ENCODE results near the gene WDR33.

GRCh38 chr2:127743477-127744026, 67.4 kb downstream of the WDR33 start:
- no peak for TF ChIP-seq EP300 (IDR thresholded peaks at IDR 0.05)
- TF ChIP-seq, protein P1, sequence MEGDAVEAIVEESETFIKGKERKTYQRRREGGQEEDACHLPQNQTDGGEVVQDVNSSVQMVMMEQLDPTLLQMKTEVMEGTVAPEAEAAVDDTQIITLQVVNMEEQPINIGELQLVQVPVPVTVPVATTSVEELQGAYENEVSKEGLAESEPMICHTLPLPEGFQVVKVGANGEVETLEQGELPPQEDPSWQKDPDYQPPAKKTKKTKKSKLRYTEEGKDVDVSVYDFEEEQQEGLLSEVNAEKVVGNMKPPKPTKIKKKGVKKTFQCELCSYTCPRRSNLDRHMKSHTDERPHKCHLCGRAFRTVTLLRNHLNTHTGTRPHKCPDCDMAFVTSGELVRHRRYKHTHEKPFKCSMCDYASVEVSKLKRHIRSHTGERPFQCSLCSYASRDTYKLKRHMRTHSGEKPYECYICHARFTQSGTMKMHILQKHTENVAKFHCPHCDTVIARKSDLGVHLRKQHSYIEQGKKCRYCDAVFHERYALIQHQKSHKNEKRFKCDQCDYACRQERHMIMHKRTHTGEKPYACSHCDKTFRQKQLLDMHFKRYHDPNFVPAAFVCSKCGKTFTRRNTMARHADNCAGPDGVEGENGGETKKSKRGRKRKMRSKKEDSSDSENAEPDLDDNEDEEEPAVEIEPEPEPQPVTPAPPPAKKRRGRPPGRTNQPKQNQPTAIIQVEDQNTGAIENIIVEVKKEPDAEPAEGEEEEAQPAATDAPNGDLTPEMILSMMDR (IDR thresholded peaks at IDR 0.05): no peak
- no peak for TF ChIP-seq POLR2A (IDR thresholded peaks at IDR 0.05)

Measured in tibial nerve (tissue), 4 donors.